ENCODE data around the gene BHMT. TPM values are rescaled to one million over a fixed set of nuclear protein-coding genes. Genes with fewer than 3 reads are reported as not detected.

Gene BHMT
- total and polyA plus RNA-seq, 2 of the 4 experiments (the other 2 are of a cell fraction), result not detected

DNA sequence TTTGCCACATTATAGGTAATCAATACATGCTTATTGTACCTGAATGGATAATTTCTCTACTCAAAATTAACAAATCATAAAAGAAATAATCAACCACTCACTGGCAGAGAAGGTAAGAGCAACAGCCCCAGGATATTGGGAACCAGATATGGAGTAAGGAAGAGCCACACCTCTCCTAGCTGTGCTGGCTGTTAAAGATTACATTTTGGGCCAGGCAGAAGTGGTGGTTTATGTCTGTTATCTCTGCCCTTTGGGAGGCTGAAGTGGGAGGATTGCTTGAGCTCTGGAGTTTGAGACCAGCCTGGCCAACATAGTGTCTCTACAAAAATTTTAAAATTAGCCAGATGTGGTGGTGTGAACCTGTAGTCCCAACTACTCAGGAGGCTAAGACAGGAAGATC lies 56.4 kb downstream of the BHMT start:
- no peaks in the 10 kb centered on the region; the same call in 1 of the 2 replicates for H3K9me1 ChIP-seq (ENCODE audit: insufficient read depth, low read length)
- no peak overlapping the region for H2AK9ac ChIP-seq (replicated peaks; ENCODE audit: low read depth, low read length, poor library complexity)
- no peak overlapping the region for H2BK15ac ChIP-seq (ENCODE audit: low read depth, low read length)
- H3K79me1 ChIP-seq (ENCODE audit: low read depth in 1 of 2, low read length in 2 of 2), result no peaks in the 10 kb centered on the region
- H4K8ac ChIP-seq (ENCODE audit: low read depth in 2 of 2, low read length in 2 of 2), result no peak overlapping the region
- ChIA-PET POLR2A (ENCODE audit: unreplicated experiment) (no interaction called here), CTCF (no interaction called here)
- H4K20me1 ChIP-seq (ENCODE audit: insufficient read depth, low read length), result no peaks in the 10 kb centered on the region
- no peak overlapping the region for H3K4me2 ChIP-seq (ENCODE audit: low read depth, low read length)
- H2BK120ac ChIP-seq (ENCODE audit: low read depth, low read length), result no peak overlapping the region
- H2AK5ac ChIP-seq (ENCODE audit: low read depth, low read length), result no peak overlapping the region
- no peak overlapping the region for H3K4ac ChIP-seq (ENCODE audit: low read depth, low read length)
- H3K56ac ChIP-seq (ENCODE audit: extremely low read depth, insufficient read depth, low read length), result no peak overlapping the region
- no peaks in the 10 kb centered on the region for H3K4me1 ChIP-seq (ENCODE audit: control insufficient read depth, insufficient read depth, low read length)
- H2BK20ac ChIP-seq (ENCODE audit: low read depth, low read length), result no peak overlapping the region
- no peak overlapping the region for H4K5ac ChIP-seq (ENCODE audit: low read depth, low read length)
- H2AFZ ChIP-seq (replicated peaks; ENCODE audit: low read length, poor library complexity), result no peak overlapping the region
- H3K9ac ChIP-seq (ENCODE audit: low read depth, low read length), result no peak overlapping the region
- no peak overlapping the region for H3K18ac ChIP-seq (ENCODE audit: low read depth, low read length)
- H4K91ac ChIP-seq (ENCODE audit: insufficient read depth, low read depth, low read length), result no peak overlapping the region
- no peaks in the 10 kb centered on the region for H3K27me3 ChIP-seq (ENCODE audit: control insufficient read depth, insufficient read depth, low read length)
- no peak overlapping the region for H2BK5ac ChIP-seq (ENCODE audit: low read depth, low read length, poor library complexity, severe bottlenecking)
- dilution Hi-C loops (cut with HindIII; ENCODE audit: low sequenced_read_pairs, unreplicated experiment) (no loop called here), intact Hi-C loops (cut with micrococcal nuclease) (no loop called here), in situ Hi-C loops (cut with MboI; ENCODE audit: low sequenced_read_pairs) (no loop called here)
- no peak overlapping the region for H3K23ac ChIP-seq (ENCODE audit: low read depth, low read length)
- ATAC-seq (ENCODE audit: low read depth) (no peak), DNase-seq (no peak)
- no peak overlapping the region for H3K14ac ChIP-seq (replicated peaks; ENCODE audit: low read depth, low read length)
- no peak overlapping the region for H3K27ac ChIP-seq (ENCODE audit: insufficient read depth, low read length)
- TF ChIP-seq CHD1 (IDR thresholded peaks at IDR 0.05; ENCODE audit: low read depth, low read length) (no peak), CEBPB (IDR thresholded peaks at IDR 0.05; ENCODE audit: low read depth, low read length) (no peak), RCOR1 (IDR thresholded peaks at IDR 0.05; ENCODE audit: insufficient replicate concordance, low read length) (no peak), POLR2A (IDR thresholded peaks at IDR 0.05; ENCODE audit: low read depth, low read length) (no peak), RFX5 (IDR thresholded peaks at IDR 0.05; ENCODE audit: low read depth, low read length) (no peak), SMC3 (IDR thresholded peaks at IDR 0.05; ENCODE audit: low read depth, low read length) (no peak), BHLHE40 (IDR thresholded peaks at IDR 0.05; ENCODE audit: low read depth, low read length) (no peak), NFE2L2 (IDR thresholded peaks at IDR 0.05; ENCODE audit: low read depth, low read length) (no peak), MXI1 (IDR thresholded peaks at IDR 0.05; ENCODE audit: borderline replicate concordance, low read depth, low read length) (no peak), CTCF (conservative IDR thresholded peaks at IDR 0.05; ENCODE audit: low read depth, low read length) (no peak), RAD21 (IDR thresholded peaks at IDR 0.05; ENCODE audit: low read length) (no peak), MAZ (IDR thresholded peaks at IDR 0.05; ENCODE audit: borderline replicate concordance, low read depth, low read length) (no peak), ELK1 (IDR thresholded peaks at IDR 0.05; ENCODE audit: borderline replicate concordance, low read depth, low read length) (no peak)
- TF ChIP-seq, protein P1, sequence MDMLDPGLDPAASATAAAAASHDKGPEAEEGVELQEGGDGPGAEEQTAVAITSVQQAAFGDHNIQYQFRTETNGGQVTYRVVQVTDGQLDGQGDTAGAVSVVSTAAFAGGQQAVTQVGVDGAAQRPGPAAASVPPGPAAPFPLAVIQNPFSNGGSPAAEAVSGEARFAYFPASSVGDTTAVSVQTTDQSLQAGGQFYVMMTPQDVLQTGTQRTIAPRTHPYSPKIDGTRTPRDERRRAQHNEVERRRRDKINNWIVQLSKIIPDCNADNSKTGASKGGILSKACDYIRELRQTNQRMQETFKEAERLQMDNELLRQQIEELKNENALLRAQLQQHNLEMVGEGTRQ (IDR thresholded peaks at IDR 0.05; ENCODE audit: low read depth, low read length), result no peak
- no TSS peak for BruUV-seq (replicated peaks)
- no peak overlapping the region for H3K4me3 ChIP-seq (ENCODE audit: insufficient read depth, low read depth, low read length)
- no peaks in the 10 kb centered on the region for H3K9me3 ChIP-seq (ENCODE audit: control insufficient read depth, insufficient read depth, low read length)
- H3K36me3 ChIP-seq (ENCODE audit: control insufficient read depth, insufficient read depth, low read length), result no peaks in the 10 kb centered on the region

Measured in IMR-90 (cell line).